HG03039 (cell line): ENCODE data around the gene MAFF.
"Not testable (repeated sequence)": the region's sequence is repeated elsewhere in the genome, so short reads cannot be mapped to it uniquely, and the experiment has no call there.

Source experiments
- ATAC-seq: cut with Tn5 transposase; IDR thresholded peaks from one replicate; pipeline ENCODE4 v1.9.1; 2021; ENCODE audit warnings: mild to moderate bottlenecking, moderate library complexity; ENCODE audit not compliant: unreplicated experiment

The MAFF gene

DNA sequence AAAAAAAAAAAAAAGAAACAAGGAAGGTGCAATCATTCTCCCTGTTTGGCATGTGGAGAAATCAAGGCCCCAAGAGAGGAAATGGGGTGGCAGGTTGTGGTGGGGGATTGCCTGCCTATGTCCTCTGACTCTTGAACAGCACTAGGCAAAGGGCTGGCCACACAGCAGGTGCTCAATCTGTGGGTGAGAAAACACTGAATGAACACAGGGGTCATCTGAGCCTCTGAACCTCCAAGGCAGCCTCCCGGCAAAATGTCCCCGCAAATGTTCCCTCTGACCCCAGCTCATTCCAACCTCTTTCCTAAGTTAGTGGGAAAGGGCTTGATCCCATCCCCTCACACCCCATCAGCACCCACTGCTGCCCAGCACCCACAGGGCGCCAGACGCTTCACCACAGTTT lies 24.8 kb upstream of the MAFF start:
- no peak for ATAC-seq

DNA sequence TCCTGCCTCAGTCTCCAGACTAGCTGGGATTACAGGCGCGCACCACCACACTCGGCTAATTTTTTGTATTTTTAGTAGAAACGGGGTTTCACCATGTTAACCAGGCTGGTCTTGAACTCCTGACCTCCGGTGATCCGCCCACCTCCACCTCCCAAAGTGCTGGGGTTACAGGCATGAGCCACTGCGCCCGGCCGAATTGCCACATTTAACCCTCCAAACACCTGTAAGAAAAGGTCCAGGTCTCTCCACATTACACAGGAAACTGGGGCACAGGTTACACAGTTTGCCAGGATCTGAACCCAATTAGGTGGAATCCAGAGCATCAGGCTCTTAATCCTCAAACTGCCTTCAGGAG lies 24.2 kb upstream of the MAFF start:
- ATAC-seq, result not testable (repeated sequence)

DNA sequence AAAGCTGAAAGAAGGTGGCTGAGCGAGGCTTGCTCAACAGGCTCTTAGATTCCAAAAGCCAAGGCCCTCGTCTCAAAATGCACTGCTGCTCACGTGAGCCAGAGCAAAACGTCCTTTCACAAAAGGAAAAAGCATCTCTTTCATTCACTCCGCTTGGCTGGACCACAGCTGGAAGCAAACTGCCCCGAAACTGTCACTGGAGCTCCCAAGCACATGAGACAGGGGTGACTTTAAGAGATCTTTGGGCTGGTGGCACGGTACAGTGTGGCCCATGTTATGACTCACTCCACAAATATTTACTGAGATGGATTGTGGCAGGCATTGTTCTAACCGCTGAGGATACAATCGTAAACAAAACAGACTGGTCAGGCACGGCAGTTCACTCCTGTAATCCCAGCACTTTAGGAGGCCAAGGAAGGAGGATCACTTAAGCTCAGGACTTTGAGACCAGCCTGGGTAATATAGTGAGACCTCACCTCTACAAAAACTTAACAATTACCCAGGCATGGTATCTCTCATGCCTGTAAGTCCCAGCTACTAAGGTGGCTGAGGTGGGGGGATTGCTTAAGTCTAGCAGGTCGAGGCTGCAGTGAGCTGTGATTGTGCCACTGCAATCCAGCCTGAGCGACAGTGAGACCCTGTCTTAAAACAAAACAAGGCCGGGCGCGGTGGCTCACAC lies 23.7 kb upstream of the MAFF start:
- ATAC-seq, result no peak

DNA sequence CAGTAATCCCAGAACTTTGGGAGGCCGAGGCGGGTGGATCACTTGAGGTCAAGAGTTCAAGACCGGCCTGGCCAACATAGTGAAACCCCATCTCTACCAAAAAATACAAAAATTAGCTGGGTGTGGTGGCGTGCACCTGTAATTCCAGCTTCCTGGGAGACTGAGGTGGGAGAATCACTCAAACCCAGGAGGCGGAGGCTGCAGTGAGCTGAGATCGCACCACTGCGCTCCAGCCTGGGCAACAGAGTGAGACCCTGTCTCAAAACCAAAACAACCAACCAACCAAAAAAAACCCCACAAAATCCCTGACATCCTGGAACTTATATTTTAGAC lies 23.2 kb upstream of the MAFF start:
- ATAC-seq, result not testable (repeated sequence)

DNA sequence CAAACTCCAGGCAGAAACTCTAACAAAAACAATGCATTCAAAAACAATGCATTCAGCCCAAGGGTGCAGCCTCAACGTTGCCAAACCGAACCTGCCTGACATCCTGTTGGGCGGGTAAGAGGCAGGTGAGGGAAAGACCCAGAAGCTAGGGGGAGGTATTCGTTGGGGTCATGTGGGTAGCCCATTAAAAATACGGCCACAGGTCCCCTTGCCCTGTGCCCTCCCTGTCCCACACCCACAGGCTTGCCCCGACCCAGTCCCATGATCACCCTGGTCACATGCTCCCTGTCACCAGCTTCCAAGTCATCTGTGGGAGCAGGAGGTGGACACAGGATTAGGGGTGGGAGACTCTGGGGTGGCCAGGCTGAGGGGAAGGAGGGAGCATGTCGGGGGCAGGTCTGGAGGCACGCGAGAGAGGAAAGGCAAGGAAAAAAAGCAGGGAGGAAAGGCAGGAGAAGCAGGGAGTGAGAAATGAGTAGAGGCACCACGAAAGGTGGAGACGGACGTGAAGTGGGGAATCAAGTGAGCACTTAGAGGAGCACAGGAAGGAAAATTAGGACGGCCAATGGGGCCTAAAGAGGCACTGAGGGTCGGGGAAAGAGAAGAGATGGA lies 20.8 kb upstream of the MAFF start:
- no peak for ATAC-seq

DNA sequence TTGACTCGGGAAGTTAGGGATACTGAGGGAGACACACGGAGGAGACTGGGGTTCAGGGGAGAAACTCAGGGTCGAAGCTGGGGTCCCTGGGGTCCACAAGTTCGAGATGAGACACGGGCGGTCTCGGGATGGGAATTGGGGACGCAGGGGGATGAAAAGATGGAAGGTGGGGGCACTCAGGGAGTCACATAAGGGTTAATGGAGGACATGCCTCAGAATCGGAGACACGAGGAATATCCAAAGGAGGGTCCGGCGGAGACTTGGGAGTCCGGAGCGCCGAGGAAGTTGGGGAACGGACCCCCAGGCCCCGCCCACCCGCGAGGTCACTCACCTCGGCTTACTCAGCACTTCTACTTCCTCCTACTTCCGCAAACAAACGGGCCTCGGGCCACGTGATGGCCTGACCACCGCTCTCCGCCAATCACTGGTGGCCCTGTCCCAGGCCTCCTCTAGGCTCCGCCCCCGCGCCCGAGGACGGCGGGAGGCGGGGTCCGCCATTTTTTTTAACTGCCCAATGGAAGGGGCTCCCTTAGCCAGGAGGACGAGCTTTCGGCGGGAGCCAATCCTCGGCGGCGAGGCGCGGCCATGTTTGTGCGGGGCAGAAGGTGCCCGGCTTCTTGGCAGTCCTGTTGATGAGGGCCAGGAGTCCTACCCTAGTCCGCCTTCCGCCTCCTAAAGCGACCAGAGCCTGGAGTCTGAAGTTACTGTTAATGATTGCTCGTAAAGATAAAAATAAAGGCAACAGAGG lies 20.2 kb upstream of the MAFF start, which contains the start of gene PLA2G6:
PLA2G6 (minus strand) TSS at position 378 of the 748 bp plus-strand sequence. CDS start 12,404 bp downstream, outside the sequence.
- ATAC-seq, result peak; percentile 76

DNA sequence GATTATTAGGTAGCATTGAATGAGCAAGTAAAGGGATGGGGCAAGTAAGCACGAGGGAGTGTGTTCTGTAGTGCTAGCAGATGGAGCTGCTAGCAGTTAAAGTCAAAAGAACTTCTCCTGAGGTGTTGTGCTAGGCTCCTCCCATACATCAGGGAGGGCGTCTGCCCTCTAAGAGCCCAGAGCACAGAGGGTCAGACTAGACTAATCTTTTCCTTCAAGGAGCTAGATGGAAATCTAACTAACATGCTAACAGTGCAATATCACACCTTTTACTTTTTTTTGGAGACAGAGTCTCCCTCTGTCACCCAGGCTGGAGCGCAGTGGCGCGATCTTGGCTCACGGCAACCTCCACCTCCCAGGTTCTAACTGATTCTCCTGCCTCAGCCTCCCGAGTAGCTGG lies 17.0 kb upstream of the MAFF start:
- ATAC-seq, result no peak

DNA sequence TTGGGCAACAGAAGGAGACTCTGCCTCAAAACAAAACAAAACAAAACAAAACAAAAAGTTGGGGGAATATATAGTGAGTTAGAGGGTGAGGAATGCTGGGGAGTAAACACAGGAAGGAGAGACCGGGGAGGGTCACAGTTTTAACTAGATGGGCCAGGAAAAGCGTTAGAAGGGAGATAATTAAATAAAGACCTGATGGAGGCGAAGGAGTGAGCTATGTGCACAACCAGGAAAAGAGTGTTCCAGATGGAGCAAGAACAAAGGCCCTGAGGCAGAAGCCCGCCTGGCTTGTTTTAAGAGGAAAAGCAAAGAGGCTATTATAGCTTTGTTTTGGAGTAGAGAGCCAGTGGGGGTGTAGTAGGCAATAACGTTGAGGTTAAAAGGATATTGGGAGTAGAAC lies 15.4 kb upstream of the MAFF start:
- no peak for ATAC-seq

DNA sequence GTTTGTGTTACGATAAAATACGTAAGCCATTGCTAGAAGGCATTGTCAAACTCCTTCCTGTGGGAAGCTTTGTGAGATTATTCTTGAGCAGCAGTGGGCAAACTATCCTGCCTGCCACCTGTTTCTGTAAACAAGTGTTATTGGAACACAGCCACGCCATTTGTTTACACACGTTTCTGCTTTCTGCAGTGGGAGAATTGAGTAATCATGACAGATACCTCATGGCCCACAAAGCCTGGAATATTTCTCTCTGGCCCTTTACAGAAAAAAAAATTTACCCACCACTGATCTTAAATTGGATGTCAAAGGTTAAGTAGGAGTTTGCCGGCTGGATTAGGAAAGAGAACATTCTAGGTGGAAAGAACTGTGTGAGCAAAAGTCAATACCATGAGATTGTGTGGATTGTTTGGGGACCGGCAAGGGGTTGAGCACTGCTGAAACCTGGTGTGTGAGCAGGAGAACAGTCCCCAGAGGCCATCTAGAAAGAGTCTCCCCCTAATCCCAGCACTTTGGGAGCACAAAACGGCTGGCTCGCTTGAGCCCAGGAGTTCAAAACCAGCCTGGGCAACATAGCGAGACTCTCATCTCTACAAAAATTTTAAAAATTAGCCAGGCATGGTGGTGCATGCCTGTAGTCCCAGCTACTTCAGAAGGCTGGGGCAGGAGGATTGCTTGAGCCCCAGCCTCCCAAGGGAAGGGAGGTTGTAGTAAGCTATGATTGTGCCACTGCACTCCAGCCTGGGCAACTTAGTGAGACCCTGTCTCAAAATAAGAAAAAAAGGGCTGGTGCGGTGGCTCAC lies 14.2 kb upstream of the MAFF start:
- ATAC-seq, result no peak

DNA sequence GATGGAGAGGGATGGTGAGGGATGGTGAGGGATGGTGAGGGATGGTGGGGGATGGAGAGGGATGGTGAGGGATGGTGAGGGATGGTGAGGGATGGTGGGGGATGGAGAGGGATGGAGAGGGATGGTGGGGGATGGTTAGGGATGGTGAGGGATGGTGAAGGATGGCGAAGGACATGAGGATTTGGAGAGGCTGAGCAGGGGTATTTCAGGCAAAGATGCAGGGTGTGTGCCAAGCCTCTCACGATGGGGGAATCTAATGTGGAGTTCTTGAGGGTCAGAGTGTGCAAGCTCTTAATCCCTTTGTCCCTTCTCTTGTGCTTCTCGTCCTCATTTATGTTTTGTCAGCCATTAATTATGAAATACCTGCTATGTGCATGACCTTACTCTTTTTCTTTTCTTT lies 12.7 kb upstream of the MAFF start:
- no peak for ATAC-seq

DNA sequence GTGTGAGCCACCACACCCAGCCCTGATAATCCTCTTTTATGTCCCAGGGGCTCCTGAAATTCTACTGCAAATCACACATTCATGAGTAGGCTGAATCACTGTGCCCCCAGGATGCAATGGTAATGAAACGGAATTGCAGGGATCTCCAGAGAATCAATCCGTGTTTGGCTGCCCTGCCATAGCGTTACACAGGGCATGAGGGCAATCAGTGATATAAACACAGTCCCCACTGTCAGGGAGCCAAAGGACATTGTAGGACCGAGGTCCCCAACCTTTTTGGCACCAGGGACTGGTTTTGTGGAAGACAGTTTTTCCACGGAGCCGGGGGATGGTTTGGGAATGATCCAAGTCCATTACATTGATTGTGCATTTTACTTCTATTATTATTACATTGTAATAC lies 11.2 kb upstream of the MAFF start:
- ATAC-seq, result no peak

DNA sequence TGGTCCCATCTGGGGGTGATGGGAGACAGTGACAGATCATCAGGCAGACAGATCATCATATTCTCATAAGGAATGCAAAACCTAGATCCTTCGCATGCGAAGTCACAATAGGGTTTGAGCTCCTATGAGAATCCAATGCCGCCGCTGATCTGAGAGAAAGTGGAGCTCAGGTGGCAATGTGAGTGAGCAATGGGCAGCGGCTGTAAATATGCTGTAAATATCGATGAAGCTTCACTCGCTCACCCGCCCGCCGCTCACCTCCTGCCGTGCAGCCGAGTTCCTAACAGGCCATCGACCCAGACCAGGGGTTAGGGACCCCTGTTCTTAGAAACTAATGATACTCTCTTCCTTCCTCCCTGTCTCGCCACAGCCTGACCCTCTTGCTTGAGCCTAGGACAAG lies 10.7 kb upstream of the MAFF start:
- no peak for ATAC-seq

DNA sequence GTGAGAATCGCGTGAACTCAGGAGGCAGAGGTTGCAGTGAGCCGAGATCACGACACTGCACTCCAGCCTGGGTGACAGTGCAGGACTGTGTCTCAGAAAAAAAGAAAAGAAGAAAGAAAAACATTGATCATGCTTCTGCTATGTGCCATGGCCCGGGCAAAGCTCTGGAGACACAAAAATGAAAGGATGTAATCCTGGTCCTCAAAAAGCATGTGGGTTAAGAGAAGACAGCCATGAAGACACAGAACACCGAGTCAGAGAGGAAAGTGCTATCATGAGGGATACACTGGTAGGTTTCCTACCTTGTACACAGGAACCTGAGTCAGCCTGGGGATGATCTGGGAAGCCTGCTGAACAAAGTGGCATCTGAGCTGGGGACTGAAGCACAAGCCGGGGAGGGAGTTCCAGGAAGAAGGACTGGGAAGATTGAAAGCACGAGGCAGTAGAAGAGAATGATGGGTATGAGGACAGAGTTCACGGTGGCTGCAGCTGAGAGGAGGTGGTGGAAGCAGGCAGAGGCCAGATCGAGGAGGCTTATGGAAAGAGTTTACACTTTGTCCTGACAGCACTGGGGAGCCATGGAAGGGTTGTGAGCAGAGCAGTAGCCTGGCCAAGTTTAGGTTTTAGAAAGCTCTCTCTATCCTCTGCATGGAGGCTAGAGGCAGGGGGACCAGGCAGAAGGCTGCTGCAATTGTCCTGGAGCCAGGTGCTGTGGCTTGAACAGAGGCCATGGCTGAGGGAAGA lies 9.9 kb upstream of the MAFF start:
- ATAC-seq, result no peak

DNA sequence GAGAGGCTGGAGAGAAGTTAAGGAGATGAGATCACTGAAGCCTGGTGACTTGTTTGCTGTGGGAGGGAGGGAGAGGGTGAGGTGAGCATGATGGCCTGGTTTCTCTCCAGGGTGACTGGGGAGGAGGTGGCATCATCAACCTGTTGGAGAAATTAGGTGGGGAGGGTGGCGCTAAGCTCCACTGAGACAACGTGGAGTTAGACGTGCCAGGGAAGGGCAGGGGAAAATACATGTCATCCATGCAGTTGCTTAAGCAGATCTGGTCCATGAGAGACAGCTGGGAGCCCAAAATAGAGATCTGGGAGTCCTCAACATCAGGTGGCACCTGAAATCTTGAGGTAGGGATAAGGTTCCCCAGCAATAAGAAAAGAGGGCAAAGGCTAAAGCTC lies 9.3 kb upstream of the MAFF start:
- ATAC-seq, result no peak

DNA sequence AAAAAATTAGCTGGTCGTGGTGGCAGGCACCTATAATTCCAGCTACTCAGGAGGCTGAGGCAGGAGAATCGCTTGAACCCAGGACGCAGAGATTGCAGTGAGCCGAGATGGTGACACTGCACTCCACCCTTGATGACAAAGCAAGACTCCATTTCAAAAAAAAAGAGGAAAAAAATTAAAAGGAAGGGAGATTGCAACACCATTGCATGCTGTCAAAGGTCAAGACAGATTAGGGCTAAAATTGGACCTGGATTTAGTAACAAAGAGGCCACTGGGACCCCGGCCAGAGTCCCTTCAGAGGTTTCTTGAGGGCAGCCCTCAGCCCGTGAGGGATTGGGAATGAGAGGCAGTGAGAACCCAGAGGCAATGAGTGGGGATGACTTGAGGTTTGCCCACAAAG lies 8.2 kb upstream of the MAFF start:
- no peak for ATAC-seq

DNA sequence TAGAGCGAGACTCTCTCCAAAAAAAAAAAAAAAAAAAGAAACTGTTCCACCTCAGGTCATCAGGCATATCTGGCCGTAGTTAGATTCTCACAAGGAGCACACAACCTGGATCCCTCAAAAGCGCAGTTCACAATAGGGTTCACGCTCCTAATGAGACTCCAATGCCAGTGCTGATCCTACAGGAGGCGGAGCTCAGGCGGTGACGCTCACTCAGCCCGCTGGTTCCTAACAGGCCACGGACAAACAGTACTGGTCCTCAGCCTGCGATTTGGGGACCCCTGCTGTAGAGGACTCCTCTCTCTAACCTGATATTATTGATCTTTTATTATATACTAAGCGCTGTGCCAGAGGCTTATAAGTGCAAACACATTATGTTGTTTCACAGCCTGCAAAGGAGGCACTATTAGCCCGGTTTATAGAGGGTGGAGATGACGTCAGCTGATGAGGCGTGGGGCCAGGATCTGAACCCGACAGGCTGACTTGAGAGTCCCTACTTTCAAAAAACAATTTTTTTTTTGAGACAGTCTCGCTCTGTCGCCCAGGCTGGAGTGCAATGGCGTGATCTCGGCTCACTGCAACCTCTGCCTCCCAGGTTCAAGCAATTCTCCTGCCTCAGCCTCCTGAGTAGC lies 4.9 kb upstream of the MAFF start:
- ATAC-seq, result no peak

DNA sequence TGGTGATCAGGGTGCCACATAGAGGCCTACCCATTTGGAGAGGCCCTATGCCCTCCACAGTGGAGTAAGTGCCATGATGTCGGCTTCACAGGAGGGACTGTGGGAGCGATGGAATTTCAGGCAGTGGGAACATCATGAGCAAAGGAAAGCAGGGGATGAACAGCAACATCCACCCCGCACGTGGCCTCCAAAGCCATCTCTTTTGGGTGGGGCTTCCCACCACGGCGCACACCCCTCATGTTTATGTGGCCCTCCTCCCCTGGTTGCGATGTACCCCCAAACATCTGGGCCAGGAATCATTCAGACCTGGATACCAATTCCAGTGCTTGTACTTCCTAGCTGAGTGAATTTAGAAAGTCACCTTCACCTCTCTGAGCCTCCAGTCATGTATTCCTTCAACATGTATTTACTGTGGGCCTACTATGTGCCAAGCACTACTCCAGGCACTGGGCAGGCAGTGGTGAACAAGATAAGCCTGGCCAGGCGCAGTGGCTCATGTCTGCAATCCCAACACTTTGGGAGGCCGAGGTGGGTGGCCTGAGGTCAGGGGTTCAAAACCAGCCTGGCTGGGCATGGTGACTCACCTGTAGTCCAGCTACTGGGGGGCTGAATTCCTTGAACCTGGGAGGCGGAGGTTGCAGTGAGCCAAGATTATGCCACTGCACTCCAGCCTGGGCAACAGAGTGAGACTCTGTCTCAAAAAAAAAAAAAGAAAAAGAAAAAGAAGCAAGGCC lies 1.8 kb upstream of the MAFF start:
- no peak for ATAC-seq

DNA sequence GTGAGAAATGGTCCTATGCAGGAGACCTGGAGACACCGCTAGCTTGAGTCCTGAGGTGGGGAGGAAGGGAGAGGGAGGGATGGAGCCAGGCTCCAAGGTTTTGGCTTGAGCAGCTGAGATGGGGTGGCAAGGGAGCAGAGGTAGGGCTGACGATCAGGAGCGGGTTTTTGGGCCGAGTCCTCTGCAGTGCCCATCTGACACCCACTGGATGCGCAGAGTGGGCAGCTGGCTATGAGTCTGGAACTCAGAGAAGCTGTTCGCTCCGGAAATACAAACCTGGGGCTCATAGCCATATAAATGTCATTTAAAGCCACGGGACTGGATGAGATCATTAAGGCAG lies 453 bp upstream of the MAFF start:
- no peak for ATAC-seq

DNA sequence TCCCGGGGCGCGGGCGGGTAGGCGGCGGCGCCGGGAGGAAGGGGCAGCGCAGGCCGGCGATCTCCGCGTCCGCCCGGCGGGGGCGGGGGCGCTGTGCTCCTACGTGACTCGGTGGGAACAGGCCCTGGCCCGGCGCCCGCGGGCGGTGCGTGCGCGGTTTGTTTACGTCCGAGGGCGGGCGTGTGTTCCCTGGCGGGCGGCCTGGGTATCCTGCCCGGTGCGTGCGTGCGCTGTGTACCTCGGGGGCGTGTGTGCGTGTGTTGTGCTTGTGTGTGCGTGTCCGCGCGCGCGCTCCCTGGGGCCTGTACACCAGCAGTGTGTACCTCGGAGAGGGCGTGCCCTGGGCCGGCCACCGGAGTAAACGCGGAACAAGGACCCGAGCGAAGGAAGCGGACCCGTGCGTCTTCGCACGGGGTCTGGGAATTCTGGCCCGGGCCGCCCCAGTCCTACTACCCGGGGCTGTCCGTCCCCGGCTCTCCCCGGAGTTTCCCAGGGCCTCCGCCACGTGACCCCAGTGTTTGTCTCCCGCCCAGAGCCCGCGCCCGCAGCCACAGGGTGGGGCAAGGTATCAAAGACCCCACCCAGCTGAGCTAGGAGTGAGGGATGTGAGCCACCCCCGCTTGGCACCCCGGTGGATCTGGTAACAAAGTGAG lies 769 bp downstream of the MAFF start:
- peak; percentile 26 for ATAC-seq
